HG03342 (cell line): ENCODE measurements around the gene GNG3.
A peak's percentile ranks its signal among the peaks of the same experiment; 100 is the strongest.
"Not testable (repeated sequence)": the region's sequence is repeated elsewhere in the genome, so short reads cannot be mapped to it uniquely, and the experiment has no call there.

ENCODE experiments used
- ATAC-seq: cut with Tn5 transposase; IDR thresholded peaks from one replicate; pipeline ENCODE4 v1.9.1; 2021; ENCODE audit warnings: mild to moderate bottlenecking, moderate library complexity; ENCODE audit not compliant: unreplicated experiment

GNG3 gene

GRCh38 chr11:62687508-62688396 is 19.7 kb upstream of the GNG3 start:
- no peak for ATAC-seq

GRCh38 chr11:62688491-62688890 is 19.0 kb upstream of the GNG3 start:
- no peak for ATAC-seq

DNA sequence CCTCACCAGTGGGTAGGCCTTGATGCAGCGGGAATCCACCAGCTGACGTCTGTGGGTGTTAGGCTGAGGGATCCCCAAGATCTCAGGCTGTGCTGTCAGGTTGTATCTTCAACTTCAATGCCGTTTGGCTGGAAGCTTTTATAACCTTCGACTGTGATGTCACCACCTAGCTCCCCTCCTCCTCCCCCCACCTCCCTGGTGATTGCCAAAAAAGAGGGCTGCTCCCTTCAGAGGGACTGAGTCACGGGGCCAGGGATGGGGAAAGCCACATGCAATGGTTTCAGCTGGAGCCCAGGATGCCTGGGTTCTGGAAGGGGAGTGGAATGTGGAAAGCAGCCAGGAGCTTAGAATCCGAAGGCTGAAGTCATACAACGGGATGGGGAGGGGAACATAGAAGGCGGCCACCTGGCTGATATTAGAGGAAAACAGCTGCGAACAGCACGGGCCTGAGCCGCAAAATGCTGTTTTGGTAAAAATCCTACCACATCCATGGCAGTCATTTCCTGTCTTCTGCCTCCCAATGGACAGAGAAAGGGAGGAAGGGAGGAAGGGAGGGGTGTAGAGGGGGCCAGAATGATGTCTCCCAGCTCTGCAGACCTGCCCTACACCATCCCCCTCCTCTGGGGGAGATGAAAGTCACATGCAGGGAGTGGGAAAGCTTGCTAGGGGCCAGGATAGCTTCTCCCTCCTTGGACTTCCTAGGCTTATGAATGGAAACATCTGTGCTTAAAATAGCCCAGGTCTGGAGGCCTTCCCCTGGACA is 17.9 kb upstream of the GNG3 start, which contains the start of gene LRRN4CL:
LRRN4CL (minus strand) TSS at position 110 of the 763 bp plus-strand sequence. CDS start 1,022 bp downstream, outside the sequence.
- ATAC-seq: no peak

GRCh38 chr11:62693624-62694023 is 13.9 kb upstream of the GNG3 start:
- not testable (repeated sequence) for ATAC-seq

DNA sequence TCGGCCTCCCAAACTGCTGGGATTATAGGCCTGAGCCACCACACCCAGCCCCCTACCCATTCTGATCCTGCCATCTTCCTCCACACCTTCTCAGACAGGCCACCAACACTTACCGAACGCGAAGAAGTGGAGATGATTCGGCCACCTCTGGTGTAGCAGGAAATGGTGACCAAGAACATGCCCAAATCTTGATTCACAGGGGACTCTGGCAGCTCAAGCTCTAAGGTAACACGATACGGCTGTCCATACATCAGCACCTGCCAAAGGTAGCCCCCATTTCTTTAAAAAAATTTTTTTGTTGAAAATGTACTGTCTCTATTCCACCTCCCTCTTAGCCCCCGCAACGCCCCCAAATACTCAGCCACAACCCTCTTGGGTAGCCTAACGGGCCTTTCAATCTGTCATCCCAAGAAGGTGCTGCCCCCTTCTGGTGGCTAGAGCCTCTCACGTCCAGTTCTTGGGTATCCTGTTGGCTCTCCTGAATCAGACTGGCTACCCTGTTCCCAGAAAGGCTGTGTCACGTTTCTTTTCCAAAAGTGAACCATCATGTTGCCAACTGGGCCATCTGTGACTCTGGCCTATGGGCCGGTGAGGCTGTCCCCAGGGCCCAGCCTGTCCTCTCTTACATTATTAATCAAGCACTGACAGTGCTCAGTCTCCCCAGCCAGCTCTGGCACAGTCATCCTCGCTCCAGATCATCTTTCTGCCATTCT is 12.9 kb upstream of the GNG3 start:
- ATAC-seq: no peak

DNA sequence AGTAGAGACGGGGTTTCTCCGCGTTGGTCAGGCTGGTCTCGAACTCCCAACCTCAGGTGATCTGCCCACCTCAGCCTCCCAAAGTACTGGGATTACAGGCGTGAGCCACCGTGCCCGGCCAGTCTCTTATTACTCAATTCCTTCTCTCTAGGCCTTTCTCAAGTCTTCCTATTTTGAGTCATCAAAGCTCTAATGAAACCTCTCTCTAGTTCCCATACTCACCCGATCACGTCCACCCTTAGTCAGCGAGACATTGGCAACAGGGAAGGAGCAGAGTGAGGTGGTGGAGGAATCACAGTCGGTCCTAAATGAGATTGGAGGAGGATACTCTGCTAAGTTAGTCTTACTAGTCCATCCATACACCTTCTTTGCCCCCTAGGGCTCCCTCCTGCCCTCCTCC is 5.2 kb upstream of the GNG3 start:
- ATAC-seq: no peak

DNA sequence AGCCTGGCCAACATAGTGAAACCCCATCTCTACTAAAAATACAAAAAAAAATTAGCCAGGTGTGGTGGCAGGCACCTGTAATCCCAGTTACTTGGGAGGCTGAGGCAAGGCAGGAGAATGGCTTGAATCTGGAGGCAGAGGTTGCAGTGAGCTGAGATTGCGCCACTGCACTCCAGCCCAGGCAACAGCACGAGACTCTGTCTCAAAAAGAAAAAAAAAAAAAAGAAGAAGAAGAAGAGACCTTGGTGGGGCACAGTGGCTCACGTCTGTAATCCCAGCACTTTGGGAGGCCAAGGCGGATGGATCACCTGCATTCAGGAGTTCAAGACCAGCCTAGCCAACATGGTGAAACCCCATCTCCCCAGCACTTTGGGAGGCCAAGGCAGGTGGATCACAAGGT is 3.6 kb upstream of the GNG3 start:
- ATAC-seq: not testable (repeated sequence)

DNA sequence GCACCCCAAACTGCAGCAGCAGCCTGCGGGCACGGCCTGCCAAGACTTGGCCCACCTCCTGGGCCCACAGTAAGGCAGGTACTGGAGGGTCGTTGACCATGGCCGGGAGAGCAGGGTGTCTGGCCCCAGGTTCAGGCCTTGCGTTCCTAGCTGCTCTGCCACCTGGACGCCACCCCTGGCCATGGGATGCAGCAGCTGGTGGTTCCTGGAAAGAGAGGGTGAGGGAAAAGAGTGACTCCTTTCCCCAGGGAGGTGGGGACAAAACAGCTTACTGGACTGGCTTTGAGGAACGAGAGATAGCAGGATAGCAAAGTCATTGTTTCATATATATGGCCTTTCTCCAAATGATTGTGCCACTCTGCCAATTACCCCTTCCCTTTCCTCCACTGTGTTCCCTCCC is 2.1 kb upstream of the GNG3 start:
- no peak for ATAC-seq

DNA sequence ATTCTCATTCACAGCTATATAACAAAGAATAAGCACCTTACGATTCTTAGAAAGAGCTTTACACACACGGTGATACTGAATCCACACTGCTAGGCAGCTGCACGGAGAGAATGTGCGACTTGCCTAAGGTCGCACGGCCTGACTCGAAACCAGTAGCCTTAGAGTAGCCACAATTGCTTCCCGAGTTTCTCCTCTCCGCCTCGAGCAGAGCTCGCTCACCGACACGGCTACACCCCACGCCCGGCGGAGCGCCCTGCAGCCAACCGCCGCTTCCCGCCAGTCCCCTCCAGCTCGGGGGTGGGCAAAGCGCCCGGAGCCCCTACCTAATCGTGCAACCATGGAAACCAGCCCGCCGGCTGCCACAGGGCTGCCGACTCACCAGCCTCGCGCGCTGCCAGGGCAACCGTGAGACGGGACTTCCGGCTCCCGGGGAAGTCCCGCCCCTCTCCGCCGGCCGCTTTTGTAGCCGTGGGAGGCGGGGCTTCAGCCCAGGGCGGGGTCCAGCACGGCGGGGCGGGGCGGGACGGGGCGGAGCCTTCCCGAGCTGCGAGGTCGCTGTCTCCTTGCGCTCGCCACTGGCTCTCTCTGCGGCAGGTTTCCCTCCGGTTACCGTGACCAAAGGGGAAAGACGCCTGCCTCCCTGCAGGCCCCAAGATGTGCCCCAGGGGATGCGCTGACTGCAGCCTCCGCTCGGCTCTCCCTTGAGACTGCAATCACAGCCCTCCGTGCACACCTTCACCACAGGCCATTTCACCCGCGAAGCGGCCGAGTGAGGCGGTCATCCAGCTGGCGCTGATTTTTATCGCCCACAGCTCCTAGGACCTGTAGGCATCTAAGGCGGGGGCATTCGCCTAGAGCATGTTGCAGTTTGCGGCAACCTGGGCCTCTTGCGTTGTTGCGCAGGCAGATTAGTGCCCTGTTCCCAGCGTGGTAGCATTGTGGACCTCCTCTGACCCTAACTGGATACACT is 1.3 kb upstream of the GNG3 start:
- ATAC-seq: peak; percentile 59

DNA sequence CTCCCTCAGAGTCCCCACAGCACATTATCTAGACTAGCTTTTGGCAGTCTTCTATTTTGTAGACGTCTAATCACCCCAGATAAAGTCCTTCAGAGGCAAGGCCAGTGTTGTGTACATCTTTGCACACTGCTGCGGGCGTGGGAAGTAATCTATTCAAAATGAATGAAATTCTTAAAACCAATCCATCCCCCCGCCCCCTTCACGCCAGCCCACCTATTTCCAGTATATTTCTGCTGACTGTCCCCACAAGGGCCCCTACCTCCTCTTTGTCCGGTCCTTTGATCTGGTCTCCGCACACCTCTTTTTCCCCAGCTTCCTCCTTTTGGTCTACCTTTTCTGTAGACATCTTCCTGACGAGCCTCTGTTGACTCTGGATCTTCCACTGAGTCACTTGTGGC is 627 bp upstream of the GNG3 start:
- no peak for ATAC-seq

GRCh38 chr11:62708392-62708791 is 916 bp downstream of the GNG3 start:
- ATAC-seq: no peak

- no peak for ATAC-seq
These were observed 1.3 kb downstream of the GNG3 start for GRCh38 chr11:62708793-62709192.

- ATAC-seq: peak; percentile 67
These were observed 1.9 kb downstream of the GNG3 start for GRCh38 chr11:62709247-62710000.

GRCh38 chr11:62710001-62710345 is 2.5 kb downstream of the GNG3 start:
- ATAC-seq: no peak

DNA sequence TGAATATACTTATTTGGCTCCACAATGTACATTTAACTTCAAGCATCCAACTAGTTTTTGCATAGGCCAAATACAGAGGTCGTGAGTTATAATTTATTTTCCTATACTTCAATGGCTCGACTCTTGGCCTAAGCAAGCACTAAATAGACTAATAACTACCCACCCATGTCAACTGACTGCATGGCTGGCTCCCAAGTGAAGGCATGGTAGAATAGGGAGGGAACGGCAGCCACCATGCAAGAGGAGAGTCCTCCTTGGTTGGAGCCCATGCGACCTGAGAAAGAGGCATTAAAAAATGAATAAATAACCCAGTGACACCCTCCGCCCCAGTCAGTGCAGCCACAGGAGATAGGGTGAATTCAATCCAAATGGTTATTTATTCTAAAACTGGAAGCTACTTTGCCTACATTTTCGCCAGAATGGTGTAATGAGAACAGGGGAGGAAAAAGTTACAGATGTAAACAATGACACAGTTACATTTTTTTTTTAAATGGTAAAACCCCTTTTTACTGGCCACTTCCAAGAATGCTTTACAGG is 4.9 kb downstream of the GNG3 start:
- no peak for ATAC-seq

DNA sequence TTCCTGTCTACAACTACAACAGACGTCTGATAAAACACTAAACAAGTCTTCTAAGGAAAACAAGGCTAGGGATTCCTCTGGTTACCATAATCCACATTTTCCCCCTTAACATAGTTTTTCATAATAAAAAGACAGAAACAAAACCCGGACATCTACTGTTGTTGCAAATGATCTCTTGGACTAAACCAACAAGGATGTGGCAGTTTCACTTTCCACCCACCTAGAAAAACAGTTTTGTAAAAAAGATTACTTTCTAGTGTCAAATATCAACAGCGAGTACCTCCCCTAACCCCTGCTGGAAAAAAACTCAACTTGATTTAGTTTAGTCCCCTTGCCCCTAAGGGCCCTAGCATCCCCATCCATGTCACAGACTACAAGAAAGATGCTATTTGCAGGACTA is 5.4 kb downstream of the GNG3 start:
- ATAC-seq: no peak

DNA sequence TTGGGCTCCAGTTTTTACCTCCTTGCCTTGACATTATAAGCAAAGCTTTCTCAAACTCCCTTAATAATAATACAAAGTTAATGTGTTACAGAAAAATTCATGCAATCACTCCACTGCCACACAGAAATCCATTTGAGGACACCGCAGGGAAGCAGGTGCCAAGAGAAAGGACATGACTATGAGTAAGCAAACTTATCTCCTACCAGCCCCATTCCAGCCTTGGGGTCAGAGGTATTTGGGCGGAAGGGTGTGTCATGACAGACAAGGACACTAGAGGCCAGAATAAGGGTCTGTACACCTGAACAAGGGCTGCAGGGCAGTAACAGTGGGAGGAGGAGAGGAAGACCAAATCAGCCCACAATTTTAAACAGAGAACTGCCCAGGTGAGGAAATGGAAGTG is 5.9 kb downstream of the GNG3 start:
- no peak for ATAC-seq

DNA sequence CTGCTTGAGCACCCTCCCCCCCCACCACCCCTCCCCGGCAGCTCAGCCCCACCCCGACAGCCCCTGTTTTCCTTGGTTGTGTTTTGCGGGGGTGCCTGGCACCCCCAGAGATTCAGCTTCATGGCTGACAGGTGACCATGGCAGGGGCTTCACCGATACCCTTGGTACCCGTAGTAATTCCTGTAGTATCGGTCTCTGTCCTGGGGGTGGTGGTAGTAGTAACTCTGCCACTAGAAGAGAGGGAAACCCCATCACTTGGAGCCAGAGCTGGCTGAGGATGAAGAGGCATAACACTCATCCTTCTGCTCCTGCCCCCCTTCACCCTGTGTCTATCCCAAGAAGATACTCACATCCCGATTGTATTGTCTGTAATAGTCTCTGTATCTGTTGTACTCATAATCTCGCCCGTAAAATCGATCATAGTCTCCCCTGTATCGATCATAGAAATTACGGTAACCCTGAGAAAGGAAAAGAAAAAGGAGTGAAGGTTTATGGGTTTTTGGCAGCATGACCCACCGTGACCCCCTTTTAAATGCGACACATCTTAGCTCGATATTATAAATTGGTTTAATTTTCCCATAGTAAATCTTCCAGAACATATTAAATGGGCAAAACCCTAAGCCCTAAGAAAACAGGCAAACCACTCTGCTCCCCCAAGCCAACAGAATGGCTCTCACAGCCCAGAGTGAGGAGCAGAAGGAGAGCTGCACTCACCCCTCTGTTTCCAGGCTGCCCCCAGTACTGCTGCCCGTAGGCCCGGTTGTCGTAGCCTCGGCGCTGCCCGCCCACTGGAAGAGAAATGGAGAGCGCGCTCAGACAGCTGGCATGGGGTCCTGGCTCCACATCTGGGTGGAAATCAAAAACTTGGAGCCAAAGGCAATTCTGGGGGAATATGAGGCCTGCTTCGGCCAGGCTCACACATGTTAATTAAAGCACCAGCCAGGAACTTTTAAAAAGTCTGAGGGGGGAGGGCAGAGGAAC is 8.0 kb downstream of the GNG3 start:
- no peak for ATAC-seq
